Caco-2 (cell line): ENCODE data around the gene SECISBP2L. TPM values are rescaled to one million over a fixed set of nuclear protein-coding genes. Genes with fewer than 3 reads are reported as not detected.

Source experiments
- BruUV-seq: library from RNA; stranded (reverse); fragments of 400-500 nt; replicated peaks from 2 replicates; lab custom pipeline; 2021; lab: Mats Ljungman, UMichigan
- CTCF ChIA-PET: fragments of 300-600 bp; sonication (Branson Sonifier 250); formaldehyde crosslinking; loops from one replicate; lab custom pipeline; 2022; ENCODE audit warnings: antibody characterized with exemption; lab: Charles Lee
- POLR2A ChIA-PET: fragments of 300-600 bp; sonication (Branson Sonifier 250); formaldehyde crosslinking; loops from one replicate; lab custom pipeline; 2022; ENCODE audit warnings: antibody characterized with exemption; lab: Charles Lee
- DNase-seq, 2 experiments: peaks; one replicate each; pipeline versions ENCODE4 v3.0.0 to v3.0.0-alpha.2; 2020 to 2022
- H3K27me3 ChIP-seq: replicated peaks from 2 replicates; pipeline ENCODE4 v1.6.0; 2011; ENCODE audit warnings: low read length; ENCODE audit not compliant: control insufficient read depth, insufficient read depth
- H3K36me3 ChIP-seq: 2 replicates; pipeline ENCODE4 v1.5.1; 2011; ENCODE audit warnings: low read length; ENCODE audit not compliant: control insufficient read depth, insufficient read depth
- H3K4me1 ChIP-seq: fragments of 250-450 bp; sonication (Bioruptor Pico); 2 replicates; pipeline ENCODE4 v1.5.1; 2020; ENCODE audit warnings: mild to moderate bottlenecking
- H3K4me3 ChIP-seq: 2 replicates; pipeline ENCODE4 v1.5.1; 2011; ENCODE audit warnings: low read depth, mild to moderate bottlenecking, control low read depth, low read length
- H3K9me3 ChIP-seq: fragments of 250-450 bp; sonication (Bioruptor Pico); 2 replicates; pipeline ENCODE4 v1.5.1; 2020; ENCODE audit warnings: mild to moderate bottlenecking, moderate library complexity
- H3K27ac Mint-ChIP-seq: one replicate; pipeline ENCODE4 v1.8.0; 2022; ENCODE audit warnings: mixed read lengths; ENCODE audit not compliant: unreplicated experiment
- H3K27me3 Mint-ChIP-seq: one replicate; pipeline ENCODE4 v1.8.0; 2022; ENCODE audit warnings: mixed read lengths; ENCODE audit not compliant: insufficient read depth, unreplicated experiment
- H3K36me3 Mint-ChIP-seq: one replicate; pipeline ENCODE4 v1.8.0; 2022; ENCODE audit warnings: mild to moderate bottlenecking, mixed read lengths; ENCODE audit not compliant: insufficient read depth, unreplicated experiment
- H3K4me1 Mint-ChIP-seq: one replicate; pipeline ENCODE4 v1.8.0; 2022; ENCODE audit warnings: low read depth, mixed read lengths; ENCODE audit not compliant: unreplicated experiment
- H3K4me3 Mint-ChIP-seq: one replicate; pipeline ENCODE4 v1.8.0; 2022; ENCODE audit warnings: mild to moderate bottlenecking, moderate library complexity, mixed read lengths; ENCODE audit not compliant: unreplicated experiment
- H3K9me3 Mint-ChIP-seq: one replicate; pipeline ENCODE4 v1.8.0; 2022; ENCODE audit warnings: mixed read lengths; ENCODE audit not compliant: unreplicated experiment
- CTCF ChIP-seq, 2 experiments: fragments of 200-600 bp in 1 of 2; IDR thresholded peaks; 1 replicate in 1 of 2; 2 replicates in 1 of 2; pipeline versions ENCODE4 v1.5.1 to v1.8.0; 2011 to 2022; ENCODE audit warnings: antibody characterized with exemption in 1 of 2, control low read depth in 1 of 2, inconsistent platforms in 1 of 2, low read depth in 1 of 2, low read length in 1 of 2, mild to moderate bottlenecking in 1 of 2, moderate library complexity in 1 of 2; ENCODE audit not compliant: insufficient read depth in 1 of 2, severe bottlenecking in 1 of 2, unreplicated experiment in 1 of 2
- intact Hi-C: fragments of 100-400 bp; cut with micrococcal nuclease; formaldehyde crosslinking; loops from one replicate; pipeline ENCODE4 v1.10.0; 2022; ENCODE audit not compliant: unreplicated experiment
- total RNA-seq: library from RNA; stranded (reverse); gene quantifications from 2 replicates; pipeline ENCODE4 v1.2.3, GENCODE V29; 2022

Gene SECISBP2L
- total RNA-seq, 1 experiment from 2014 or later: 27.9 TPM

GRCh38 chr15:49037546-49037940 is 8.7 kb downstream of the SECISBP2L start:
- ChIA-PET POLR2A (no interaction called here), CTCF (interaction anchor here (0.7 kb wide), 1 partner anchor 61 kb away, joined by 3 read pairs; no protein-coding TSS in a partner anchor)
- peaks cover 21% of the 10 kb centered on the region for H3K4me1 ChIP-seq
- Mint-ChIP-seq H3K4me1 (peaks cover 16% of the 10 kb centered on the region), H3K4me3 (no peak overlapping the region), H3K27me3 (no peaks in the 10 kb centered on the region), H3K27ac (no peak overlapping the region), H3K36me3 (no peaks in the 10 kb centered on the region), H3K9me3 (no peaks in the 10 kb centered on the region)
- no peak for DNase-seq
- no peak for TF ChIP-seq CTCF (IDR thresholded peaks at IDR 0.05; ENCODE audit: insufficient read depth in 1 of 2, low read depth in 1 of 2, low read length in 1 of 2, severe bottlenecking in 1 of 2, unreplicated experiment in 1 of 2)
- peaks cover 1% of the 10 kb centered on the region; the same call in 1 of the 2 replicates for H3K36me3 ChIP-seq
- no TSS peak for BruUV-seq
- H3K27me3 ChIP-seq: no peaks in the 10 kb centered on the region
- H3K4me3 ChIP-seq: no peak overlapping the region
- no peaks in the 10 kb centered on the region for H3K9me3 ChIP-seq
- intact Hi-C loops: no loop called here

GRCh38 chr15:49036650-49037545 is 9.3 kb downstream of the SECISBP2L start:
- intact Hi-C loops: loop anchor here (1.0 kb wide), 1 partner anchor 9 kb away; the partner anchor contains the start of gene SECISBP2L
- no peaks in the 10 kb centered on the region for H3K9me3 Mint-ChIP-seq
- BruUV-seq: no TSS peak

More at GRCh38 chr15:49036650-49037545, 9.3 kb downstream of the SECISBP2L start:
- H3K4me3 ChIP-seq: no peak overlapping the region
- no peak for TF ChIP-seq CTCF (IDR thresholded peaks at IDR 0.05; ENCODE audit: insufficient read depth in 1 of 2, low read depth in 1 of 2, low read length in 1 of 2, severe bottlenecking in 1 of 2, unreplicated experiment in 1 of 2)
- ChIA-PET CTCF (interaction anchor here (0.7 to 0.9 kb wide), 2 partner anchors 61 kb away, joined by 3 read pairs; no protein-coding TSS in a partner anchor), POLR2A (no interaction called here)
- H3K36me3 Mint-ChIP-seq: no peaks in the 10 kb centered on the region
- H3K27ac Mint-ChIP-seq: no peak overlapping the region
- H3K27me3 Mint-ChIP-seq: no peaks in the 10 kb centered on the region
- H3K27me3 ChIP-seq: no peaks in the 10 kb centered on the region
- no peaks in the 10 kb centered on the region for H3K9me3 ChIP-seq
- H3K4me3 Mint-ChIP-seq: no peak overlapping the region
- peaks cover 13% of the 10 kb centered on the region for H3K4me1 Mint-ChIP-seq
- DNase-seq: no peak
- peaks cover 21% of the 10 kb centered on the region for H3K4me1 ChIP-seq
- H3K36me3 ChIP-seq: peaks cover 1% of the 10 kb centered on the region; the same call in 1 of the 2 replicates
